Activated naive CD8-positive, alpha-beta T cell treated with anti-CD3 and anti-CD28 coated beads for 36 hours (primary cell): ENCODE measurements around the gene FMO5. TPM values are rescaled to one million over a fixed set of nuclear protein-coding genes. Genes with fewer than 3 reads are reported as not detected.

Source experiments
- DNase-seq: peaks from one replicate; pipeline ENCODE4 v3.0.0; 2021
- H3K27ac Mint-ChIP-seq: one replicate; pipeline ENCODE4 v1.8.0; 2022; ENCODE audit warnings: mild to moderate bottlenecking, moderate library complexity, mixed read lengths
- H3K27me3 Mint-ChIP-seq: one replicate; pipeline ENCODE4 v1.8.0; 2022; ENCODE audit warnings: mild to moderate bottlenecking, mixed read lengths
- H3K36me3 Mint-ChIP-seq: one replicate; pipeline ENCODE4 v1.8.0; 2021; ENCODE audit warnings: mild to moderate bottlenecking, mixed read lengths
- H3K4me1 Mint-ChIP-seq: one replicate; pipeline ENCODE4 v1.8.0; 2021; ENCODE audit warnings: mixed read lengths
- H3K4me3 Mint-ChIP-seq: one replicate; pipeline ENCODE4 v1.8.0; 2022; ENCODE audit warnings: mild to moderate bottlenecking, moderate library complexity, mixed read lengths
- H3K9me3 Mint-ChIP-seq: one replicate; pipeline ENCODE4 v1.8.0; 2022; ENCODE audit warnings: mixed read lengths
- total RNA-seq, 2 experiments: library from RNA; stranded (reverse); gene quantifications; one replicate each; pipeline ENCODE4 v1.2.3, GENCODE V29; 2021

FMO5 gene, protein sequence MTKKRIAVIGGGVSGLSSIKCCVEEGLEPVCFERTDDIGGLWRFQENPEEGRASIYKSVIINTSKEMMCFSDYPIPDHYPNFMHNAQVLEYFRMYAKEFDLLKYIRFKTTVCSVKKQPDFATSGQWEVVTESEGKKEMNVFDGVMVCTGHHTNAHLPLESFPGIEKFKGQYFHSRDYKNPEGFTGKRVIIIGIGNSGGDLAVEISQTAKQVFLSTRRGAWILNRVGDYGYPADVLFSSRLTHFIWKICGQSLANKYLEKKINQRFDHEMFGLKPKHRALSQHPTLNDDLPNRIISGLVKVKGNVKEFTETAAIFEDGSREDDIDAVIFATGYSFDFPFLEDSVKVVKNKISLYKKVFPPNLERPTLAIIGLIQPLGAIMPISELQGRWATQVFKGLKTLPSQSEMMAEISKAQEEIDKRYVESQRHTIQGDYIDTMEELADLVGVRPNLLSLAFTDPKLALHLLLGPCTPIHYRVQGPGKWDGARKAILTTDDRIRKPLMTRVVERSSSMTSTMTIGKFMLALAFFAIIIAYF
- total RNA-seq: under 1 TPM; 0.22 to 0.31 TPM

DNA sequence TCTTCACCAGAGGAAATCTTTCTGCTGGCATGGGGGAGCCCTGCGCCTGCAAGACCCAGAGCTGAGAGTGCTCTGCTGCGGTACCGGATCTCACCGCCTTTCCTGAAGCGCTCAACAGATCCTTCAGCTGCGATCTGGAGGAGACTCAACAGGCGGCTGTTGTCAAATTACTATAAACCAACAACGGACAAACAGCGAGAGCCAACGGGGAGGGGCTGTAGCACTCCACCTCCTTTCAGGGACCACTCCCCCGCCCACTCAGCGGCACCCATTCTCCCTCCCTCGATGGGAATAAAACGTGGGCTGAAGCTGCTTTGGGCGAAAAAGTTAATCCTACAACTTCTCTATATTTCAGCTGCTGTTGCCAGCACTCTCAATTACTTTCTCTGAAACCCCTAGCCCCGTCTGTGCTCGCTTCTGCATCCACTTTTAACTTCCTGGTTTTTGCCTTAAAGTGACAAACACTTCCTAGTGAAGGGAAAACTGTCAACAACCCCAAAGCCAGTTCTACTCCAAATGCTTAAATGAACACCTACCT, at the start of gene FMO5:
TSS of gene FMO5 (minus strand) at position 147 of the 538 bp plus-strand sequence. CDS start 310 bp downstream, outside the sequence.
- peaks cover 14% of the 10 kb centered on the region for H3K4me1 Mint-ChIP-seq
- DNase-seq: peak; percentile 38
- no peaks in the 10 kb centered on the region for H3K36me3 Mint-ChIP-seq
- peak within 1 kb of the TSS; percentile 86 for H3K4me3 Mint-ChIP-seq
- peaks cover 6% of the 10 kb centered on the region for H3K27me3 Mint-ChIP-seq
- H3K9me3 Mint-ChIP-seq: peaks cover 1% of the 10 kb centered on the region
- H3K27ac Mint-ChIP-seq: peak within 1 kb of the TSS; percentile 73

DNA sequence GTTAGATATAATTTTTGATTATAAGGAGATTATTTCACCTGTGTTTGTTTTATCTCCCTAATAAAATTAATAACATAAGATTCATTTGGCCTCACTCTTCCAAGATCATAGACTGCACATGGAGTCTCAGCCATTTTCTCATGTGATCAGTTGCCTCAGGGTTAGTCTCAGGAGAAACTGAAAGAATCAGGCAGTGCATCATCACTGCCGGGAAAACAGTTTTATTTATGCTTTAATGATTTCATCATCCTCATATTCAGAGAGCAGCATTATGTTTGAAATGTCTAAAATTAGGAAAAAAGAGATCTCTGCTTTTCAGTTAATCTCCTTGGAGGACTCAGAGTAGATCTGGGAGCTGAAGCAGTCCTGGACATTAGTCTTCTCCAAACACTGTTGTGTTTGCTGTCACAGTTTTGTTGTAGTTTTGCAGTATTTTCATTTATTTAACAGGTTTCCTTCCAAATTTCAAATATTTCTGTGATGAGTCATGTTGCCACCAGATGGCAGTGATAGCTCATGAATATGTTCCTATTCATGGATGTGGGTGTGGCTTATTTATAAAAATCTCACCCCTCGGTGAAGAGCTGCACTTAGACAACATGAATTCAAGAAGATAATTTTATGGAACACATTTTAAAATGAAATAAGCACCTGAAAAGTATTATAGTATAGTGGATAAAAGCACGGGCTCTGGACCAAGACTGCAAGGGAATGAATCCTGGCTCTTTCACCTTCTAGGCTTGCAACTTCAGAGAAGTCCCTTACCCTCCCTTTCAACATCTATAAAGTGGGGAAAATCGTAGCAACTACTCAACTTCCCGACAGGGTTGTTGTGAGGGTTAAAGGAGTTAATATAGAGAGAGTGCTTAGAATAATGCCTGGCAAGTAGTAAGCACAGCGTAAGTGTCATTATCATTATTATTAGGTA, 48.5 kb upstream of the FMO5 start:
- peaks cover 7% of the 10 kb centered on the region for H3K4me1 Mint-ChIP-seq
- no peaks in the 10 kb centered on the region for H3K9me3 Mint-ChIP-seq
- H3K36me3 Mint-ChIP-seq: peaks cover 43% of the 10 kb centered on the region
- no peak for DNase-seq
- no peaks in the 10 kb centered on the region for H3K27me3 Mint-ChIP-seq
- no peak overlapping the region for H3K4me3 Mint-ChIP-seq
- H3K27ac Mint-ChIP-seq: no peak overlapping the region

DNA sequence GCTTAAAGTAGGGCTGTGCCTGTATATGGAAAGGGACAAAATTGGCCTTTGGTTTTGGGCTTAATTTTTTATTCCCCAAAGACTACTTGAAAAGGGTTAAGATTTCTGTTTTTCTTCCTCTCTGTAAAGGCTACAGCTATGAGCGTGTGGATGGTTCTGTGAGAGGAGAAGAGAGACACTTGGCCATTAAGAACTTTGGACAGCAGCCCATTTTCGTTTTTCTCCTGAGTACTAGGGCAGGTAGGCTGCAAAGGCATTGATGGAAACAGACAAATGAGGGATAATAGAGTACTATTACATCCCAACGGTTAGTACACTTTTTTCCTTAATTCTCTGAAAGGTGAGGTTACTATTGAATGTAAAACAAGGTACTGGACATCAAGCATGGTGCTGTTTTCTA, 46.9 kb upstream of the FMO5 start:
- no peaks in the 10 kb centered on the region for H3K27me3 Mint-ChIP-seq
- H3K36me3 Mint-ChIP-seq: peaks cover 49% of the 10 kb centered on the region
- no peaks in the 10 kb centered on the region for H3K9me3 Mint-ChIP-seq
- H3K4me3 Mint-ChIP-seq: no peak overlapping the region
- DNase-seq: no peak
- peaks cover 7% of the 10 kb centered on the region for H3K4me1 Mint-ChIP-seq
- no peak overlapping the region for H3K27ac Mint-ChIP-seq

DNA sequence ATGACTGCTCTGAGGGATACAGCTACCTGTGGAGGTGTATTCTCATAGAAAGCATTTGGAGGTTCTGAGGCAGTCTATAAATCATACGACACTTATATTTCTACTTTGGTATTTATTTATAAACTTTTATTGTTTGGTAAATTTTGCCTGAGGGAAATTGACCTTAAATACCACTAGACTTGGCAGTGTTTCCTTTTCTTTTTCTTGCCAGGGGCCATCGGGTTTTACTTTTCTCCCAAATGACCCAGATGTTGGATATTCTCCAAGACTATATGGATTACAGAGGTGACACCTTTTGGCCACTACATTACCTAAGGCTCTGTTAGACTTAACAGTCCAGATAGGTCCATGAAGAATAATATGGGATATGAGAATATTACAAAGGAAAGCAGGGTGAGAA, 45.6 kb upstream of the FMO5 start:
- Mint-ChIP-seq H3K36me3 (peaks cover 48% of the 10 kb centered on the region), H3K4me3 (no peak overlapping the region), H3K9me3 (no peaks in the 10 kb centered on the region), H3K4me1 (peaks cover 7% of the 10 kb centered on the region), H3K27me3 (no peaks in the 10 kb centered on the region), H3K27ac (no peak overlapping the region)
- DNase-seq: no peak

DNA sequence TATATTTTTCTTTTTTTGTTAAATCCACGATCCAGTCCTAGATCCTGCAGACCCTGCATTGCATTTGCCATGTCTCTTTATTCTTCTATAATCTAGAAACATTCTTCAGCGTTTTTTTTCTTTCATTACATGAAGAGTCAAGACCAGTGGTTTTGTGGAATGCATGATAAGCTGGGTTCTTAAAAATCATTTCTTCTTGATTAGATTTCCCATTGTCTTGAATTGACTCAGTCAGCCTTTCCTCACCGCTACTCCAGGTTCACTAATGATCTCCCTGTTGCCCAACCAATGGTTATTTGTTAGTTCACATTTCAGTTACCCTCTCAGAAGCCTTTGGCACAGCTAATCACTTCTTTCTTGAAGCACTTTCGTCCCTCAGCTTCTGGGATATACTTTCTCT, 42.6 kb upstream of the FMO5 start:
- peaks cover 39% of the 10 kb centered on the region for H3K36me3 Mint-ChIP-seq
- no peak for DNase-seq
- no peak overlapping the region for H3K27ac Mint-ChIP-seq
- H3K4me3 Mint-ChIP-seq: no peak overlapping the region
- no peaks in the 10 kb centered on the region for H3K27me3 Mint-ChIP-seq
- no peaks in the 10 kb centered on the region for H3K9me3 Mint-ChIP-seq
- H3K4me1 Mint-ChIP-seq: no peaks in the 10 kb centered on the region

DNA sequence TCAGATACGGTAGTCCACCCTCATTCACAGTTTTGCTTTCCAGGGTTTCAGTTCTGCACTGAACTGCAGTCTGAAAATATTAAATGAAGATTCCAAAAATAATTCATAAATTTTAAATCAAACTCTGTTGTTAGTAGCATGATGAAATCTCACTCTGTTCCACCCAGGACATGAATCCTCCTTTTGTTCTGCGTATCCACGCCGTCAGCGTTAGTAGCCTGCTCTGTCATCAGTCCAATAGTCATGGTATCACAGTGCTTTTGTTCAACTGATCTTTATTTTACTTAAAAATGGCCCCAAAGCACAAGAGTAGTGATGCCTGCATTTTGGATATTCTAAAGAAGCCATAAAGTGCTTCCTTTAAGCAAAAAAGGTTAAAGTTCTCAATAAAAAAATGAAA, 41.2 kb upstream of the FMO5 start:
- no peak overlapping the region for H3K4me3 Mint-ChIP-seq

DNA sequence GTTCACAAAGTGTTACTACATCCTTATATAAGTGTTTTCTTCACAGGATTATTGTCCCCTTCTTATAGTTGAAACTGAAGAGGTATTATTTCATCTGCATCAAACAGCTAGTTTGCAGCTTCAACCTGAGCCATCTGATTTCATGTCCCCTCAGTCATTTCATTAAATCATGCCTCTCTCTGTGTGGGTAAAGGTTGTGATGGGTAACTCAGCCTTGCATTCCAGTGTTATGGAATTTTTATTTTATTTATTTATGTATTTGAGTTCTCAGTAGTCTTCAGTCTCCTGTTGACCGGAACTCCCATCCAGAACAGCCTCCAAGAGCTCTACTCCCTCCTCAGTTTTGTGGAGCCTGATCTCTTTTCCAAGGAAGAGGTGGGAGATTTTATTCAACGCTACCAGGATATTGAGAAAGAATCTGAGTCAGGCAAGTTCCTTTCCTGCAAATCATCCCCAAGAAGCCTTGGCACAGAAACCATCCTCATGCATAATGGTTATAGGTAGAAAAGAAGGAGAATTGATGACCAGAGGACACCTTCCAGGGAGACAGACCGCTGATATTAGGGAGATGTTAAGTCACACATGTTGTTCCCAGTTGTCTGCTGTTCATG, 39.1 kb upstream of the FMO5 start:
- peaks cover 41% of the 10 kb centered on the region for H3K36me3 Mint-ChIP-seq
- H3K4me3 Mint-ChIP-seq: no peak overlapping the region
- H3K4me1 Mint-ChIP-seq: no peaks in the 10 kb centered on the region
- no peak for DNase-seq
- H3K27ac Mint-ChIP-seq: no peak overlapping the region
- no peaks in the 10 kb centered on the region for H3K27me3 Mint-ChIP-seq
- H3K9me3 Mint-ChIP-seq: no peaks in the 10 kb centered on the region

More for the DNA sequence above, 41.2 kb upstream of the FMO5 start:
- Mint-ChIP-seq H3K4me1 (no peaks in the 10 kb centered on the region), H3K27ac (no peak overlapping the region), H3K27me3 (no peaks in the 10 kb centered on the region), H3K9me3 (no peaks in the 10 kb centered on the region), H3K36me3 (peaks cover 43% of the 10 kb centered on the region)
- DNase-seq: no peak

DNA sequence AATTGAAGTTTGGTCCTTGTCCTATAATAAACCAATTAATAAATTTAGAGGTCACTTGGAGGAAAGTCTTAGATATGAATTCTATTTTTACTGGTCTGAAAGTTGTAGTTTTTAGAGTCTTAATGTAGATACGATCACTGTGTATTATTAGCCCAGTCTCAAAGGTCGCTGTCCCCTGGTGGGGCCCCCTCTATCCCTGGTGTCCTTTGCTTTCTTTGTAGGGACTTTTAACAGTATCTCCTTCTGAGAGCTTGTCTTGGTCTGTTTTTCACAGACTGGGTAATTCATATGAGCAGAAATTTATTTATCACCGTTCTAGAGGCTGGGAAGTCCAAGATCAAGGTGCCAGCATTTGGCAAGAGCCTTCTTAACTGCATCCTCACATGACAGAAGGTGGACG, 35.8 kb upstream of the FMO5 start:
- Mint-ChIP-seq H3K27ac (no peak overlapping the region), H3K36me3 (peaks cover 24% of the 10 kb centered on the region), H3K4me3 (no peak overlapping the region), H3K9me3 (no peaks in the 10 kb centered on the region), H3K27me3 (no peaks in the 10 kb centered on the region), H3K4me1 (no peaks in the 10 kb centered on the region)
- no peak for DNase-seq

DNA sequence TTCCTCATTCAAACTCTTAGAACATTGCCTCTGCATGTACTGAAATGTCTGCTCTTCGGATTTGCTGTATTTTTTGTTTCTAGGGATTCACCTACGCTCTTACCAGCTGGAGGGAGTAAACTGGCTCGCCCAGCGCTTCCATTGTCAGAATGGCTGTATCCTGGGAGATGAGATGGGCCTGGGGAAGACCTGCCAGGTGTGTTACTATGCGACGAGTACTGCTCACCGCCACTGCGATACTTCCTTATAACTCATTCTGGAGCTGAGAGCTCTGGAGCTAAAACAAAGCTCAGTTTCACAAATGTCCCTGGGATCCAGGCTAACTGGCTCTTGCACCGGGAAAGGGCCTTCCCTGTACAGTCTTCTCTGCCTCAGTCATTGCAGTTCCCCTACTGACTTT, 27.4 kb upstream of the FMO5 start:
- H3K36me3 Mint-ChIP-seq: peaks cover 38% of the 10 kb centered on the region
- peaks cover 20% of the 10 kb centered on the region for H3K4me1 Mint-ChIP-seq
- no peak for DNase-seq
- no peak overlapping the region for H3K4me3 Mint-ChIP-seq
- no peaks in the 10 kb centered on the region for H3K9me3 Mint-ChIP-seq
- H3K27ac Mint-ChIP-seq: no peak overlapping the region
- no peaks in the 10 kb centered on the region for H3K27me3 Mint-ChIP-seq

DNA sequence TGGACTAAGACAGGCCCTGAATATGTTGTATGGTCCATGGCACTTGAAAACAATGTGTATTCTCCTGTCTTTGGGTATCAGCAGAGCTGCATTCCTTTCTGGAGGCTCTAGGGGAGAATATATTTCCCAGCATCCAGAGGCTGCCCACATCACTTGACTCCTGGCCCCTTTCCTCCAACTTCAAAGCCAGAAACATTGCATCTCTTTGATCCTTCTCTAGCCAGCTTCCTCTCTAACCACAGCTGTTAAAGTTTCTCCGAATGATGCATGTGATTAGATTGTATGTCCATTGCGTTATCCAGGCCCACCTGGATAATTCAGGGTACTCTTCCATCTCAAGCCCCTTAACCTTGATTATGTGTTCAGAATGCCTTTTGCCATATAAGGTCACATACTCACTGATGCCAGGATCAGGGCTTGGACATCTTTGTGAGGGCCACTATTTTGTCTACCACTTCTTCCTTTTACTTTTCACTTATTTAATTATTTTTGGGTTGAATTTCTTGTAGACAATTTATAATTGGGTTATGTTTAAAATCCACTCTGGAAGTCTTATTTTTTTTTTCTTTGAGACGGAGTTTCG, 22.6 kb upstream of the FMO5 start:
- peaks cover 52% of the 10 kb centered on the region for H3K4me1 Mint-ChIP-seq
- no peaks in the 10 kb centered on the region for H3K9me3 Mint-ChIP-seq
- H3K27ac Mint-ChIP-seq: no peak overlapping the region
- H3K27me3 Mint-ChIP-seq: no peaks in the 10 kb centered on the region
- H3K36me3 Mint-ChIP-seq: peaks cover 42% of the 10 kb centered on the region
- H3K4me3 Mint-ChIP-seq: peak overlapping the region; percentile 2
- DNase-seq: no peak

DNA sequence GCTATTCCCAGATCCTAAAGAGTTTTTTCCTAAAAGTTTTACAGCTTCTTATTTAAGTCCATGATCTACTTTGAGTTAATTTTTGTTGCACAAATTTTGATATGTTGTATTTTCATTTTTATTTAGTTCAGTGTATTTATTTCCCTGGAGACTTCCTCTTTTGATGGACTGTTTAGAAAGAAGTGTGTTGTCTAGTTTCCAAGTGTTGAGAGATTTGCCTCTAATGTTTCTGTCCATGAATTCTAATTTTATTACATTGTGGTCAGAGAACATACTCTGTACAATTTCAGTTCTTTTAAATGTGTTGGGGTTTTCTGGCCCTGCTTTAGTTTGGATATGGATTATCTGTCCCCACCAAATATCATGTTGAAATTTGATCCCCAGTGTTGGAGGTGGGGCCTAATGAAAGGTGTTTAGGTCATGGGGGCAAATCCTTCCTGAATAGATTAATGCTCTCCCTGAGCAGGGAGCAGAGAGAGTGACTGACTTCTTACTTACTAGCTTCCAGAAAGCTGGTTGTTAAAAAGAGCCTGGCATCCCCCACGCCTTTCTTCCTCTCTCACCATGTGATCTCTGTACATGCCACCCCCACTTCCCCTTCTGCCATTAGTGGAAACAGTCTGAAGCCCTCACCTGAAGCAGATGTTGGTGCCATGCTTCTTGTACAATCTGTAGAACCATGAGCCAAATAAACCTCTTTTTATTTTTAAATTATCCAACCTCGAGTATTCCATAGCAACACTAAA, 21.9 kb upstream of the FMO5 start:
- no peak overlapping the region for H3K4me3 Mint-ChIP-seq
- DNase-seq: no peak
- H3K27ac Mint-ChIP-seq: peak overlapping the region; percentile 12
- H3K9me3 Mint-ChIP-seq: no peaks in the 10 kb centered on the region
- peaks cover 54% of the 10 kb centered on the region for H3K4me1 Mint-ChIP-seq
- H3K27me3 Mint-ChIP-seq: no peaks in the 10 kb centered on the region
- peaks cover 40% of the 10 kb centered on the region for H3K36me3 Mint-ChIP-seq

DNA sequence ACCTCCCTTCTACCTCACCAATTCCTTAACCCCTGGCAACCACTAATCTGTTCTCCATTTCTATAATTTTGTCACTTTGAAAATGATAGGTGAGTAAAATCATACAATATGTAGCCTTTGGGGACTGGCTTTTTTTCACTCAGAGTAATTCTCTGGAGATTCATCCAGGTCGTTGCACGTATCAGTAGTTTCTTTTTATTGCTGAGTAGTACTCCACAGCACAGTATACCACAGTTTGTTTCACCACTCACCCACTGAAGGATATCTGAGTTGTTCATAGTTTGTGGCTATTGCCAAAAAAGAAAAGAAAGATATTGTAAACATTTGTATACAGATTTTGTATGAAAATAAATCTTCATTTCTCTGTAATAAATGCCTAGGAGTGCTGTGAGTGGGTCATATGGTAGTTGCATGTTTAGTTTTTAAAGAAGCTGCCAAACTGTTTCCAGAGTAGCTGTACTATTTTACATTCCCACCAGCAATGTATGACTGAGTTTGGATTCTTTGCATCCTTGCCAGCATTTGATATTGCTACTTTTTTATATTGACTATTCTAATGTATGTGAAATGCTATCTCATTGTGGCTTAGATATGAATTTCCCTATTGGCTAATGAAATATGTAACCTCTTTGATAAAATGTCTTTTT, 21.0 kb upstream of the FMO5 start:
- Mint-ChIP-seq H3K9me3 (no peaks in the 10 kb centered on the region), H3K27me3 (no peaks in the 10 kb centered on the region), H3K36me3 (peaks cover 40% of the 10 kb centered on the region), H3K4me3 (no peak overlapping the region), H3K27ac (peak overlapping the region; percentile 1), H3K4me1 (peaks cover 58% of the 10 kb centered on the region)
- DNase-seq: no peak

DNA sequence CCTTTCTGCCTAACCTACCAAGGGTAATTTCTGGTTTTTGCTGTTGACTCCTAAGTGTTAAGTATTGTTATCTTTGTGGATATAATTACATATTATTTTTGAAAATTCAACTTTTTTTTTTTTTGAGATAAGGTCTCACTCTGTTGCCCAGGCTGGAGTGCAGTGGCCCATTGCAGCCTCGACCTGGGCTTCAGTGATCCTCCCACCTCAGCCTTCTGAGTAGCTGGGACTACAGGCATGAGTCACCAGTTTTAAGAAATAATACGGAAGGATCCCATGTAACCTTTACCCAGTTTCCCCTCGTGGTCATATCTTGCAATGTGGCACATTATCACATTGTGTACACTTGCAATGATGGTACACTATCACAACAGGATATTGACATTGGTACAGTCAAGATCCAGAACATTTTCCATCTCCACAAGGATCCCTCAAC, 20.5 kb upstream of the FMO5 start:
- Mint-ChIP-seq H3K4me1 (peaks cover 56% of the 10 kb centered on the region), H3K9me3 (no peaks in the 10 kb centered on the region), H3K4me3 (no peak overlapping the region), H3K27me3 (no peaks in the 10 kb centered on the region), H3K36me3 (peaks cover 40% of the 10 kb centered on the region), H3K27ac (peak overlapping the region; percentile 1)
- DNase-seq: peak; percentile 15
